ENCODE measurements around the gene NPAS4. TPM values are rescaled to one million over a fixed set of nuclear protein-coding genes. Genes with fewer than 3 reads are reported as not detected.
A peak's percentile ranks its signal among the peaks of the same experiment; 100 is the strongest.

The NPAS4 gene
- total and polyA plus RNA-seq, 9 of the 15 experiments (the other 6 are each of a cell fraction or from before 2014, with no cell fraction given): not detected

DNA sequence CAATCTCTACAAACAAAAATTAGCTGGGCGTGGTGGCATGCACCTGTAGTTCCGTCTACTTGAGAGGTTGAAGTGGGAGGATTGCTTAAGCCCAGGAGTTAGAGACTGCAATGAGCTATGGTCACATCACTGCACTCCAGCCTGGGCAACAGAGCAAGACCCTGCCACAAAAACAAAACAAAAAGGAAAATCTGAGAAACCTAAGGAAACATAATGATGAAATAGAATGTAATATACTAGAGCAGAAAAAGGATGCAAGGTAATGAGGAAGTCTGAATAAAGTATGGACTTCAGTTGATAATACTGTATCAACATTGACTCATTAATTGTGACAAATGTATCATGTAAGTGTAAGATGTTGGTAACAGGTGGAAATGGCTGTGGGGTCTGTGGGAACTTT, 8.1 kb downstream of the NPAS4 start:
- no TSS peak for BruUV-seq (replicated peaks)
- H4K20me1 ChIP-seq (replicated peaks; ENCODE audit: control insufficient read depth, insufficient read depth, low read length): peaks cover 5% of the 10 kb centered on the region; the same call in 1 of the 2 replicates
- no peaks in the 10 kb centered on the region for H3K36me3 ChIP-seq (ENCODE audit: control insufficient read depth, insufficient read depth, low read length)
- H3K4me2 ChIP-seq (ENCODE audit: insufficient read depth, low read length): no peak overlapping the region
- H3K27me3 ChIP-seq (ENCODE audit: control insufficient read depth in 2 of 2, insufficient read depth in 2 of 2, low read length in 2 of 2): peaks cover 0 to 8% of the 10 kb centered on the region in 2 experiments; a peak in 1 of 5 replicates
- no peak overlapping the region for H3K9ac ChIP-seq (ENCODE audit: insufficient read depth in 1 of 2, low read depth in 2 of 2, low read length in 2 of 2)
- no peaks in the 10 kb centered on the region for H3K9me1 ChIP-seq (ENCODE audit: control insufficient read depth, insufficient read depth, low read length)
- TF ChIP-seq TRIM24 (IDR thresholded peaks at IDR 0.05) (peak in 1 of 2 experiments; percentile 63; a peak in 2 of 4 replicates), CEBPG (CRISPR knock-in tag; IDR thresholded peaks at IDR 0.05) (no peak), CEBPG (tag; conservative IDR thresholded peaks at IDR 0.05 in 1 of 2, IDR thresholded peaks at IDR 0.05 in 1 of 2) (peak in 1 of 2 experiments; percentile 82; a peak in 2 of 4 replicates), HNRNPL (IDR thresholded peaks at IDR 0.05; ENCODE audit: low read depth, low read length) (no peak)
- H3K4me1 ChIP-seq (replicated peaks in 1 of 2; ENCODE audit: control insufficient read depth in 2 of 2, insufficient read depth in 2 of 2, low read length in 2 of 2): peaks cover 3 to 5% of the 10 kb centered on the region in 2 experiments; a peak in 3 of 5 replicates
- in situ Hi-C loops (cut with MboI) (no loop called here), intact Hi-C loops (cut with micrococcal nuclease) (no loop called here)
- FAIRE-seq (no peak), DNase-seq (ENCODE audit: extremely low read depth in 1 of 4, low spot score in 3 of 4) (no peak), ATAC-seq (no peak)
- H3K4me3 ChIP-seq: no peak overlapping the region
- H2AFZ ChIP-seq (ENCODE audit: low read depth, low read length): no peak overlapping the region
- ChIA-PET POLR2A (interaction anchor here (1.4 kb wide), 1 partner anchor 248 kb away, joined by 4 read pairs; the partner anchor contains the start of gene RBM4B), CTCF (ENCODE audit: low intra/inter-chr PET ratio) (interaction anchor here (1.5 to 2.5 kb wide), 2 partner anchors 19 to 249 kb away, joined by 11 to 52 read pairs; partner anchors contain the start of gene RBM4B)
- H3K9me3 ChIP-seq (replicated peaks; ENCODE audit: control insufficient read depth, insufficient read depth, low read depth, low read length): no peaks in the 10 kb centered on the region
- 23% methylated on average over 2 of the region's 2 CpGs for WGBS (ENCODE audit: insufficient coverage, low coverage, missing lambda C conversion rate)
- H3K79me2 ChIP-seq (ENCODE audit: control insufficient read depth, insufficient read depth, low read length): no peaks in the 10 kb centered on the region
- H3K27ac ChIP-seq (ENCODE audit: extremely low read depth, low read depth, low read length): no peak overlapping the region

DNA sequence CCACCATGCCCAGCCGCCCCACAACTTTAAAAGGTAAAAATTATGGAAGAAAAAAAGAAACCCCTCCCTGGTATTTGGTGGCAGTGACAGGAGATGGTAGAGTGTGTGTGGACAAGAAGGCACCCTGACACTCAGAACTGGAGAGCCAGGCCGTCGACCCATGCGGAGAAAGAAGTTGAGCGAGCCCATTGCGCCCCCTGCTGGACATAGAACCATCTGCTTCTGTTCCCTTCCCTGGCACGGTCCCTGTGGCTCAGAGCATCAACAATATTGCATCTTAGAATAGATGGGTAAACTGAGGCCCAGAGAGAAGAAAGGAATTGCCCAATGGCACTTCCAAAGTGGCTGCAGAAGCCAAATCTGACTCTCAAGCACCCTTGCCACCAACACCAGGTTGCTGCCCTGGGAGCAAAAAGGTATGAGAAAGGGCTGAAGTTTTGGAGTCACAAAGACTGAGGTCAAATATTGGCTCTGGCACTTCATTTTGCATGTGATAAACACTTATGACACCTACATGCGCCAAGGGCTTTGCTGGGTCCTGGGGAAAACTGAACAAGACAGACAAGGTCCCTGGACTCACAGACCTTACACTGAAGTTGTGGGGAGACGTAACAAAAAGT, 9.3 kb downstream of the NPAS4 start:
- CTCF ChIA-PET (ENCODE audit: low intra/inter-chr PET ratio): interaction anchor here (0.6 to 2.5 kb wide), 6 partner anchors 8 to 546 kb away, joined by 3 to 52 read pairs (median 6); partner anchors contain the start of gene RBM4B
- in situ Hi-C loops (cut with MboI): no loop called here
- FAIRE-seq: peak; percentile 74
- TF ChIP-seq EZH2 (IDR thresholded peaks at IDR 0.05; ENCODE audit: borderline replicate concordance, low read depth, low read length): no peak
- no peak for TF ChIP-seq NFE2L1 (tag; IDR thresholded peaks at IDR 0.05; ENCODE audit: borderline replicate concordance, low read depth)
- TF ChIP-seq ZEB2 (IDR thresholded peaks at IDR 0.05): no peak
- no peak for TF ChIP-seq ZNF217 (CRISPR knock-in tag; IDR thresholded peaks at IDR 0.05)
- no peak for TF ChIP-seq CBX2 (IDR thresholded peaks at IDR 0.05; ENCODE audit: insufficient read depth, low read length, poor library complexity, severe bottlenecking)
- TF ChIP-seq DACH1 (IDR thresholded peaks at IDR 0.05; ENCODE audit: partially characterized antibody): no peak
- TF ChIP-seq NR1H2 (CRISPR knock-in tag; IDR thresholded peaks at IDR 0.05): no peak
- no peak for TF ChIP-seq ARID2 (IDR thresholded peaks at IDR 0.05)
- TF ChIP-seq, protein P1, sequence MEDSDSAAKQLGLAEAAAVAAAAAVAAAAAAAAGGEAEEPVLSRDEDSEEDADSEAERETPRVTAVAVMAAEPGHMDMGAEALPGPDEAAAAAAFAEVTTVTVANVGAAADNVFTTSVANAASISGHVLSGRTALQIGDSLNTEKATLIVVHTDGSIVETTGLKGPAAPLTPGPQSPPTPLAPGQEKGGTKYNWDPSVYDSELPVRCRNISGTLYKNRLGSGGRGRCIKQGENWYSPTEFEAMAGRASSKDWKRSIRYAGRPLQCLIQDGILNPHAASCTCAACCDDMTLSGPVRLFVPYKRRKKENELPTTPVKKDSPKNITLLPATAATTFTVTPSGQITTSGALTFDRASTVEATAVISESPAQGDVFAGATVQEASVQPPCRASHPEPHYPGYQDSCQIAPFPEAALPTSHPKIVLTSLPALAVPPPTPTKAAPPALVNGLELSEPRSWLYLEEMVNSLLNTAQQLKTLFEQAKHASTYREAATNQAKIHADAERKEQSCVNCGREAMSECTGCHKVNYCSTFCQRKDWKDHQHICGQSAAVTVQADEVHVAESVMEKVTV (CRISPR knock-in tag; IDR thresholded peaks at IDR 0.05): peak; percentile 37; the same call in 1 of the 2 replicates
- no peak for TF ChIP-seq ZFP1 (CRISPR knock-in tag; IDR thresholded peaks at IDR 0.05)
- TF ChIP-seq SMC3 (conservative IDR thresholded peaks at IDR 0.05; ENCODE audit: insufficient read depth, low read depth, low read length): peak; percentile 85

More for the DNA sequence above, 9.3 kb downstream of the NPAS4 start:
- Histone ChIP-seq H3K79me2 (ENCODE audit: control insufficient read depth, insufficient read depth, low read length) (no peaks in the 10 kb centered on the region), H3K9me3 (replicated peaks; ENCODE audit: control insufficient read depth, insufficient read depth, low read depth, low read length) (no peaks in the 10 kb centered on the region), H3K4me2 (ENCODE audit: insufficient read depth, low read length) (no peak overlapping the region), H4K20me1 (replicated peaks; ENCODE audit: control insufficient read depth, insufficient read depth, low read length) (peaks cover 5% of the 10 kb centered on the region; the same call in 1 of the 2 replicates), H3K36me3 (ENCODE audit: control insufficient read depth, insufficient read depth, low read length) (peaks cover 3% of the 10 kb centered on the region; the same call in 2 of the 3 replicates), H3K4me1 (replicated peaks in 1 of 2; ENCODE audit: control insufficient read depth in 2 of 2, insufficient read depth in 2 of 2, low read length in 2 of 2) (peaks cover 3 to 5% of the 10 kb centered on the region in 2 experiments; a peak in 3 of 5 replicates), H3K4me3 (no peak overlapping the region), H3K9me1 (ENCODE audit: control insufficient read depth, insufficient read depth, low read length) (no peaks in the 10 kb centered on the region), H3K9ac (ENCODE audit: insufficient read depth in 1 of 2, low read depth in 2 of 2, low read length in 2 of 2) (no peak overlapping the region), H3K27ac (ENCODE audit: extremely low read depth, low read depth, low read length) (no peak overlapping the region), H2AFZ (ENCODE audit: low read depth, low read length) (no peak overlapping the region), H3K27me3 (ENCODE audit: control insufficient read depth in 2 of 2, insufficient read depth in 2 of 2, low read length in 2 of 2) (no peaks in the 10 kb centered on the region)
- no TSS peak for BruUV-seq (replicated peaks)
- POLR2A ChIA-PET: interaction anchor here (0.6 to 1.4 kb wide), 2 partner anchors 117 to 247 kb away, joined by 4 read pairs; partner anchors contain the start of gene RBM4B
- intact Hi-C loops (cut with micrococcal nuclease): loop anchor here (1.0 kb wide), 2 partner anchors 22 to 44 kb away; no protein-coding TSS in a partner anchor
- peak; percentile 97 for ATAC-seq
- 31% methylated on average over 9 of the region's 9 CpGs for WGBS (ENCODE audit: insufficient coverage, low coverage, missing lambda C conversion rate)
- DNase-seq (ENCODE audit: extremely low read depth in 1 of 4, low spot score in 3 of 4): peak; percentile 73 to 84 (median 75)
